DND-41 (cell line): ENCODE results near the gene MRS2.

Experiments
- ATAC-seq: fragments of 200-7000 bp; cut with Tn5 transposase; 3 replicates; pipeline ENCODE4 v1.9.1; 2021; ENCODE audit warnings: low read depth; ENCODE audit not compliant: insufficient read depth
- DNase-seq: peaks from one replicate; pipeline ENCODE4 v3.0.0-alpha.2; 2020
- H2AFZ ChIP-seq: 2 replicates; pipeline ENCODE4 v1.6.0; 2012; ENCODE audit warnings: low read depth, low read length
- H3K27ac ChIP-seq: 2 replicates; pipeline ENCODE4 v1.5.1; 2012; ENCODE audit warnings: low read length, inconsistent platforms
- H3K27me3 ChIP-seq: fragments of 200-600 bp; sonication (generic); 2 replicates; pipeline ENCODE4 v1.6.0; 2012; ENCODE audit warnings: low read length, mild to moderate bottlenecking, inconsistent platforms; ENCODE audit not compliant: insufficient read depth, poor library complexity
- H3K36me3 ChIP-seq: 2 replicates; pipeline ENCODE4 v1.5.1; 2012; ENCODE audit warnings: low read length, inconsistent platforms; ENCODE audit not compliant: insufficient read depth
- H3K4me1 ChIP-seq: 2 replicates; pipeline ENCODE4 v1.5.1; 2012; ENCODE audit warnings: mild to moderate bottlenecking, low read length; ENCODE audit not compliant: insufficient read depth
- H3K4me2 ChIP-seq: 2 replicates; pipeline ENCODE4 v1.6.0; 2012; ENCODE audit warnings: mild to moderate bottlenecking, moderate library complexity, low read length, inconsistent platforms; ENCODE audit not compliant: insufficient read depth
- H3K4me3 ChIP-seq, 2 experiments: fragments of 200-600 bp in 1 of 2; shearing (Covaris generic) in 1 of 2; 2 replicates each; pipeline ENCODE4 v1.5.1; 2012 to 2016; ENCODE audit warnings: inconsistent platforms in 2 of 2, low read length in 2 of 2, mild to moderate bottlenecking in 2 of 2, low read depth in 1 of 2, moderate library complexity in 1 of 2
- H3K79me2 ChIP-seq: 2 replicates; pipeline ENCODE4 v1.6.0; 2012; ENCODE audit warnings: low read length, inconsistent platforms; ENCODE audit not compliant: insufficient read depth
- H3K9ac ChIP-seq: 2 replicates; pipeline ENCODE4 v1.6.0; 2012; ENCODE audit warnings: low read depth, mild to moderate bottlenecking, inconsistent platforms, low read length, moderate library complexity
- H3K9me3 ChIP-seq: 2 replicates; pipeline ENCODE4 v1.5.1; 2012; ENCODE audit warnings: low read length, moderate library complexity, mild to moderate bottlenecking, inconsistent platforms; ENCODE audit not compliant: insufficient read depth, severe bottlenecking
- H4K20me1 ChIP-seq: 2 replicates; pipeline ENCODE4 v1.6.0; 2012; ENCODE audit warnings: low read length; ENCODE audit not compliant: insufficient read depth
- EZH2 ChIP-seq: IDR thresholded peaks from 3 replicates; pipeline ENCODE4 v1.6.1; 2012; ENCODE audit warnings: borderline replicate concordance, low read depth, mild to moderate bottlenecking, moderate library complexity, low read length, inconsistent platforms; ENCODE audit not compliant: severe bottlenecking
- TF ChIP-seq, protein P1 (sequence below): IDR thresholded peaks from 2 replicates; pipeline ENCODE4 v1.5.1; 2012; ENCODE audit warnings: borderline replicate concordance, low read length, moderate library complexity, mild to moderate bottlenecking; ENCODE audit not compliant: poor library complexity, severe bottlenecking; ENCODE audit errors: extremely low read depth

MRS2 gene

DNA sequence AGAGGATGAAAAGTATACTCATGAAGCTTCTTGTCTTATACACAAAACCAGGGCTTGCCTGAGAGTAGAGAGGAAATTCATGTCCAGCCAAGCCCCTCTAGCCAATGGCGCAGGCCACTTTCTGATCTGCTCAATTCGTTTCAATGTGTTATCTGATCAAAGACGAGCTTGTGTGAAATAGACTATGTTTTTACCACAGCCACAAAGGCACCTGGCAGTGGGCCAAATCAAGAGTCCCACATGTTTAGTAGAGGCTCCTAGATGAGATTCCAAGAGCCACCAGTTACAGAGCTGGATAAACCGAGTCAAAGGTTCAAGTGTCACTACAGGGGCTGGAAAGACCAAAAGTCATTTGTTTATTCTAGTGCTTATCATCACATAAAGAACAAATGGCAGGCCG, 51.7 kb downstream of the MRS2 start:
- Histone ChIP-seq H3K9me3 (no peaks in the 10 kb centered on the region), H4K20me1 (no peaks in the 10 kb centered on the region), H3K4me3 (no peak overlapping the region), H3K9ac (no peak overlapping the region), H2AFZ (no peak overlapping the region), H3K79me2 (no peaks in the 10 kb centered on the region), H3K27me3 (no peaks in the 10 kb centered on the region), H3K4me2 (no peak overlapping the region), H3K27ac (no peak overlapping the region), H3K36me3 (no peaks in the 10 kb centered on the region), H3K4me1 (peaks cover 8% of the 10 kb centered on the region)
- DNase-seq (peak; percentile 36), ATAC-seq (no peak)
- TF ChIP-seq, protein P1, sequence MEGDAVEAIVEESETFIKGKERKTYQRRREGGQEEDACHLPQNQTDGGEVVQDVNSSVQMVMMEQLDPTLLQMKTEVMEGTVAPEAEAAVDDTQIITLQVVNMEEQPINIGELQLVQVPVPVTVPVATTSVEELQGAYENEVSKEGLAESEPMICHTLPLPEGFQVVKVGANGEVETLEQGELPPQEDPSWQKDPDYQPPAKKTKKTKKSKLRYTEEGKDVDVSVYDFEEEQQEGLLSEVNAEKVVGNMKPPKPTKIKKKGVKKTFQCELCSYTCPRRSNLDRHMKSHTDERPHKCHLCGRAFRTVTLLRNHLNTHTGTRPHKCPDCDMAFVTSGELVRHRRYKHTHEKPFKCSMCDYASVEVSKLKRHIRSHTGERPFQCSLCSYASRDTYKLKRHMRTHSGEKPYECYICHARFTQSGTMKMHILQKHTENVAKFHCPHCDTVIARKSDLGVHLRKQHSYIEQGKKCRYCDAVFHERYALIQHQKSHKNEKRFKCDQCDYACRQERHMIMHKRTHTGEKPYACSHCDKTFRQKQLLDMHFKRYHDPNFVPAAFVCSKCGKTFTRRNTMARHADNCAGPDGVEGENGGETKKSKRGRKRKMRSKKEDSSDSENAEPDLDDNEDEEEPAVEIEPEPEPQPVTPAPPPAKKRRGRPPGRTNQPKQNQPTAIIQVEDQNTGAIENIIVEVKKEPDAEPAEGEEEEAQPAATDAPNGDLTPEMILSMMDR, result no peak
- no peak for TF ChIP-seq EZH2

DNA sequence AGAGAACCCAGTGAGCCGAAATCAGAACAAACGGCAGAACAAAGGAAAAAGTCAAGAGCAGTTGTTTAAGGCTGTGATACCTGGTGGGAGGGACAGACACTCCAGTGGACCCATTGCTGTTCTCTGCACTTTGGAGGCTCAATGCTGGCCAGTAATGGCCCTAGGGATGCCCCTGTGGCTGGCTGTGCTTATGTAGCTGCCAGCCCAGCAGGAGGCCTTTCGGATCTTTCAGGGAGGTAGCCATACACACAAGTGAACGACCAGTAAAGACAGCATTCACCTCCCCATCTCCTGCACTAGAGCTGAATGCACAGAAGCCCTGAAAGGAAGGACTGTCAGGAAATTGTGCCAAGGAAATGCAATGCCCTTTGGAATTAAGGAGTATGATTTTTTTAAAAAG, 52.3 kb downstream of the MRS2 start:
- Histone ChIP-seq H4K20me1 (no peaks in the 10 kb centered on the region), H2AFZ (no peak overlapping the region), H3K4me2 (no peak overlapping the region), H3K9ac (no peak overlapping the region), H3K36me3 (no peaks in the 10 kb centered on the region), H3K4me1 (peaks cover 8% of the 10 kb centered on the region), H3K4me3 (no peak overlapping the region), H3K27me3 (no peaks in the 10 kb centered on the region), H3K9me3 (no peaks in the 10 kb centered on the region), H3K79me2 (no peaks in the 10 kb centered on the region), H3K27ac (no peak overlapping the region)
- ATAC-seq (no peak), DNase-seq (no peak)
- TF ChIP-seq, protein P1, result no peak
- TF ChIP-seq EZH2, result no peak

DNA sequence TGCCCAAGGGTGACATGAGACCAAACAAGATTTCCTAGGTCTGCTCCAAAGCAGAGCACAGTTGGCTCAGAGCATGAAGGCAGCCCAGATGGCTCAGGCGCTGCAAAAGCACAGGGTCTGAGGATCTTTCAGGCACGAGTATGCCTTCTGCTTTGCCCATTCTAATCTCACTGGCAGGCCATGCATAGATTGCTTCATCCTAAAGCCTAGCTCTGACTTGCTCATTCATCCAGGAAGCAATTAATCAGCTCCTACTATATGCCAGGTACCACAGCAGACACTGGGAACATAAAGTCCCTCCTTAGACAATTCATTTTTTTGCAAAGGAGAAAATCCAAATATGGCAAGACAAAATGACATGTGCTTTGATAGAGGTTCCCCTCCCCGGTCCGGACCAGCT, 55.4 kb downstream of the MRS2 start:
- Histone ChIP-seq H3K4me3 (no peak overlapping the region), H3K4me1 (no peaks in the 10 kb centered on the region), H3K27me3 (no peaks in the 10 kb centered on the region), H3K79me2 (no peaks in the 10 kb centered on the region), H4K20me1 (no peaks in the 10 kb centered on the region), H3K4me2 (no peak overlapping the region), H3K9ac (no peak overlapping the region), H3K27ac (no peak overlapping the region), H3K9me3 (no peaks in the 10 kb centered on the region), H3K36me3 (no peaks in the 10 kb centered on the region), H2AFZ (no peak overlapping the region)
- DNase-seq, result no peak
- TF ChIP-seq, protein P1, result no peak
- TF ChIP-seq EZH2, result no peak
- ATAC-seq, result no peak

DNA sequence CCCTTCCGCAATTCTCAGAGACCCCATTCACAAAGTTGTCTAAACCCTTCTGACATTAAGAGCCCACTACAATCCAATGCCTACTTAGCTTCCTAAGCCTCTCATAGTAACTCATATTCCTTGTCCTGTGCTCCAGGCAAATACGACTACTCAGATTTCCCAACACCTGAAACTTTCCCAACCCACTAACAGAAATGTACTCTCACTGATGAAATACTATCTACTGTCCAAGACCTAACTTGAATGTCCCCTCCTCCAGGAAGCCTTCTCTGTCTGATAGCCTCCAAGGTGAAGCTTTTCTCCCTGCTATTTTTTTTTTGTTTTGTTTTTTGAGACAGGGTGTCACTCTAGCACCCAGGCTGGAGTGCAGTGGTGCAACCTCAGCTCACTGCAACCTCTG, 56.2 kb downstream of the MRS2 start:
- TF ChIP-seq EZH2, result no peak
- TF ChIP-seq, protein P1, result no peak
- H3K9ac ChIP-seq, result no peak overlapping the region
- no peak for ATAC-seq

More for the DNA sequence above, 56.2 kb downstream of the MRS2 start:
- Histone ChIP-seq H3K4me2 (no peak overlapping the region), H3K9me3 (no peaks in the 10 kb centered on the region), H3K4me3 (no peak overlapping the region), H4K20me1 (no peaks in the 10 kb centered on the region), H3K79me2 (no peaks in the 10 kb centered on the region), H3K27ac (no peak overlapping the region), H2AFZ (no peak overlapping the region), H3K36me3 (no peaks in the 10 kb centered on the region), H3K4me1 (no peaks in the 10 kb centered on the region), H3K27me3 (no peaks in the 10 kb centered on the region)
- no peak for DNase-seq
